ENCODE measurements around the gene ZBTB45. TPM values are rescaled to one million over a fixed set of nuclear protein-coding genes. Genes with fewer than 3 reads are reported as not detected.
"Not testable (repeated sequence)": the region's sequence is repeated elsewhere in the genome, so short reads cannot be mapped to it uniquely, and the experiment has no call there.

The ZBTB45 gene
- total and polyA plus RNA-seq, 2 donors from 2014 or later: 7.7 to 16.9 TPM

- no peak for FAIRE-seq
- Histone ChIP-seq H3K9me3 (ENCODE audit: control insufficient read depth in 2 of 3, insufficient read depth in 1 of 3, low read length in 3 of 3) (no peaks in the 10 kb centered on the region), H3K36me3 (ENCODE audit: control insufficient read depth in 2 of 3, insufficient read depth in 3 of 3, low read length in 3 of 3) (peaks cover 0 to 8% (median 5%) of the 10 kb centered on the region in 3 donors), H3K4me3 (ENCODE audit: low read length in 3 of 3) (peak overlapping the region in 1 of 3 donors; percentile 89), H3K27ac (ENCODE audit: low read depth in 2 of 2, low read length in 2 of 2) (no peak overlapping the region), H3K27me3 (ENCODE audit: control insufficient read depth, insufficient read depth, low read length) (no peaks in the 10 kb centered on the region), H3K9ac (ENCODE audit: low read length in 3 of 3) (peak overlapping the region in 1 of 3 donors; percentile 77), H3K4me1 (ENCODE audit: control insufficient read depth in 2 of 3, insufficient read depth in 2 of 3, low read depth in 1 of 3, low read length in 3 of 3) (peaks cover 0 to 12% (median 11%) of the 10 kb centered on the region in 3 donors)
- no peak for TF ChIP-seq CTCF (IDR thresholded peaks at IDR 0.05; ENCODE audit: borderline replicate concordance, extremely low read depth, insufficient read depth)
- no peak for DNase-seq
- intact Hi-C loops (cut with DNase I): no loop called here
Measured at GRCh38 chr19:58474291-58474996, 45.2 kb downstream of the ZBTB45 start.

GRCh38 chr19:58473775-58474174 is 45.8 kb downstream of the ZBTB45 start:
- H3K36me3 ChIP-seq (ENCODE audit: control insufficient read depth in 2 of 3, insufficient read depth in 3 of 3, low read length in 3 of 3): peaks cover 0 to 11% (median 5%) of the 10 kb centered on the region in 3 donors
- intact Hi-C loops (cut with DNase I): no loop called here
- H3K9me3 ChIP-seq (ENCODE audit: control insufficient read depth in 2 of 3, insufficient read depth in 1 of 3, low read length in 3 of 3): no peaks in the 10 kb centered on the region
- DNase-seq (no peak), FAIRE-seq (no peak)
- H3K27ac ChIP-seq (ENCODE audit: low read depth in 2 of 2, low read length in 2 of 2): no peak overlapping the region
- H3K9ac ChIP-seq (ENCODE audit: low read length in 3 of 3): no peak overlapping the region
- TF ChIP-seq CTCF (IDR thresholded peaks at IDR 0.05; ENCODE audit: borderline replicate concordance, extremely low read depth, insufficient read depth): no peak
- H3K27me3 ChIP-seq (ENCODE audit: control insufficient read depth, insufficient read depth, low read length): no peaks in the 10 kb centered on the region
- no peak overlapping the region for H3K4me3 ChIP-seq (ENCODE audit: low read length in 3 of 3)
- peaks cover 0 to 12% (median 11%) of the 10 kb centered on the region in 3 donors for H3K4me1 ChIP-seq (ENCODE audit: control insufficient read depth in 2 of 3, insufficient read depth in 2 of 3, low read depth in 1 of 3, low read length in 3 of 3)

GRCh38 chr19:58471736-58472135 is 47.9 kb downstream of the ZBTB45 start:
- DNase-seq: no peak

GRCh38 chr19:58470837-58471543 is 48.6 kb downstream of the ZBTB45 start:
- not testable (repeated sequence) for FAIRE-seq

More at GRCh38 chr19:58471736-58472135, 47.9 kb downstream of the ZBTB45 start:
- no peak for FAIRE-seq
- Histone ChIP-seq H3K36me3 (ENCODE audit: control insufficient read depth in 2 of 3, insufficient read depth in 3 of 3, low read length in 3 of 3) (peaks cover 0 to 7% (median 4%) of the 10 kb centered on the region in 3 donors), H3K4me1 (ENCODE audit: control insufficient read depth in 2 of 3, insufficient read depth in 2 of 3, low read depth in 1 of 3, low read length in 3 of 3) (peaks cover 0 to 12% (median 9%) of the 10 kb centered on the region in 3 donors), H3K27ac (ENCODE audit: low read depth in 2 of 2, low read length in 2 of 2) (no peak overlapping the region), H3K4me3 (ENCODE audit: low read length in 3 of 3) (no peak overlapping the region), H3K27me3 (ENCODE audit: control insufficient read depth, insufficient read depth, low read length) (no peaks in the 10 kb centered on the region), H3K9me3 (ENCODE audit: control insufficient read depth in 2 of 3, insufficient read depth in 1 of 3, low read length in 3 of 3) (no peaks in the 10 kb centered on the region), H3K9ac (ENCODE audit: low read length in 3 of 3) (no peak overlapping the region)
- intact Hi-C loops (cut with DNase I): no loop called here
- no peak for TF ChIP-seq CTCF (IDR thresholded peaks at IDR 0.05; ENCODE audit: borderline replicate concordance, extremely low read depth, insufficient read depth)

More at GRCh38 chr19:58470837-58471543, 48.6 kb downstream of the ZBTB45 start:
- H3K9ac ChIP-seq (ENCODE audit: low read length in 3 of 3); H3K36me3 ChIP-seq (ENCODE audit: control insufficient read depth in 2 of 3, insufficient read depth in 3 of 3, low read length in 3 of 3); intact Hi-C loops (cut with DNase I); H3K4me3 ChIP-seq (ENCODE audit: low read length in 3 of 3); DNase-seq; H3K9me3 ChIP-seq (ENCODE audit: control insufficient read depth in 2 of 3, insufficient read depth in 1 of 3, low read length in 3 of 3); H3K27me3 ChIP-seq (ENCODE audit: control insufficient read depth, insufficient read depth, low read length); H3K27ac ChIP-seq (ENCODE audit: low read depth in 2 of 2, low read length in 2 of 2): not testable (repeated sequence)
- H3K4me1 ChIP-seq (ENCODE audit: control insufficient read depth in 2 of 3, insufficient read depth in 2 of 3, low read depth in 1 of 3, low read length in 3 of 3): peaks cover 0 to 15% (median 8%) of the 10 kb centered on the region in 3 donors
